UCSD-AML1 (cell line): Measurements from ENCODE around the gene PFKP.

Experiments
- DNase-seq: peaks from one replicate; lab custom pipeline; 2025; ENCODE audit not compliant: unreplicated experiment; lab: John Stamatoyannopoulos, UW

PFKP gene

DNA sequence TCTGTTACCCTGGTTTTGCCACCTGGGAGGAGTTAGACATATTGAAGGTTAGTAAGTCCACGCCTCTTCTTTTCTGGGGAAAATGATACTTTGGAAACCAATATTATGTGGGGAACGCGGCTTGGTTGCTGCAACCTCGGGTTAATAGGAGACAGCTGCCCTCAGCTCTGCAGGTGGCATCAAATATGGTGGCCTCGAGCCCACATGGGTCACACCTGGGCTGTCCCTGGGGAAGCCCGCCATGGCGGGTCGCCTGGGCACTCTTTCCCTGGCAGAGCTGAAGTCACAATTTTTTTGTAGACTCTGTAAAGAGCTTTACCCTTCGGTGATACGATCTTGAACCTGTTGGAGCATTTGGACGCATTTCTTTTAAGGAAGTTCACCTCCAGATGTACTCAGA, 2.5 kb downstream of the PFKP start:
- no peak for DNase-seq

DNA sequence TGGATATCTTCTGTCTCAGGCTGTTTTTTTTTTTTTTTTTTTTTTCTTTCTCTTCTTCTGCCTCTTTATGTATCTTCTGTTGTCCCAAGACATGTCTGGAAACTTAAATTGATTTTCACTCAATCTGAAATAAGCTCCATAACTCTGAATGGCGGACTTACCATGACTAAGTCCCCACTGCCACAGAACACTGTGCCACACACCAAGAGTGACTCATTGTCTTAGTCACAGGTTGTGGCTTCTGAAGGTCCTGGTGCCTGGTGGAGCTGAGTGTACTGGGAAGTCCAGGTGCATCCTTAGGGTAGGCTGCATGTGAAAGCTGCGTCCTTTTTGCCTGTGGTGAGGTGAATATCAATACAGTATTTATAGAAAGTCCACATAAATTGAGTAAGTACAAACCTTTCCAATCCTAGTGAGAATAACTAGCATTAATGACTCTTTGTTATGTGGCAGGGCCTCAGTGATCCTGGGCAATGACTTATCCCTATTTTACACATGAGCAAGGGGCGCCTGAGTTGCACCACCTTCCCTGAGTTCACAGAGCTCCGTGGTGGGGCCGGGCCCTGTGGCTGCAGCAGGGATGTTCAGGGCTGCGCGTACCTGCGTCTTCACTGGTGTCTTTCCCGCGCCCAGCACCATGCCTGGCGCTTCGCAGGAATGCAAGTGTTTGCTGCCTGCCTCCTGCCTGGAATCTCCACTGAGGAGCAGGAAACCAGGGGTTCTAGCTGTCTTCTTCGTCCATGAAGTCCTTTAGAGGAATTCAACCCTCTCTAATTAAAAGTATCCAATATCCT, 4.3 kb downstream of the PFKP start:
- DNase-seq = no peak

DNA sequence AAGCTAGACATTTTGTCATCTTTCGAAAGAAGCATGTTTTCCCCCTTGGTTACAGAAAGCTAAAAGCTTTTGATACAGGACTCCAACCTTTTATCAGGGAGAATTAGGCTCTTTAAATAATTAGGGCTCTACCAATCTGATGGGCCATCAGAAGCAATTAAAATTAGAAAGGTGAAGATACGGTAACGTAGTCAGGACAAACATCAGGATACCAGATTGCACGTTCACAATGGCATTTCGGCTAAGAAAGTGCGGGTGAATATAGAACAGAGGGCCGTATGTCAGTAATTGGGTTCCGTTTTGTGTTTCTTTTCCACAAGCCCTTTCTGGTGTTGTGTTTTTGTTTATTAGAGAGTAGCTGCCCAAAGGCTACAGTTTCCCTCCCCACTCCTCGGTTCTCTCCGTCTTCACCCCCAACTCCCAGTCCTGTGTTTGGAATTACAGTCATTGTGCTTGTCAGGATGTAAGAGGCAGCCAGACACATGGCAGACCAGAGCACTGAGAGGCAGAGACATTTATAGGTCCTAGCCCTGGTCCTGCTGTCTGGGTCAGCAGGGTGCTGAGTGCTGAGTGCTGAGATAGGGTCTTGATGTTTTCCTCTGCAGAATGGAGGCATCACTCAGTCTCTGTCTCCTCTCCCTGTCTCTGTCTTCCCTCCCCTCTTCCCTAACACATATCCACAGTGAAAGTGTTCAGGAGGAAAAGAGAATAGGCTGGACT, 5.5 kb downstream of the PFKP start:
- no peak for DNase-seq

DNA sequence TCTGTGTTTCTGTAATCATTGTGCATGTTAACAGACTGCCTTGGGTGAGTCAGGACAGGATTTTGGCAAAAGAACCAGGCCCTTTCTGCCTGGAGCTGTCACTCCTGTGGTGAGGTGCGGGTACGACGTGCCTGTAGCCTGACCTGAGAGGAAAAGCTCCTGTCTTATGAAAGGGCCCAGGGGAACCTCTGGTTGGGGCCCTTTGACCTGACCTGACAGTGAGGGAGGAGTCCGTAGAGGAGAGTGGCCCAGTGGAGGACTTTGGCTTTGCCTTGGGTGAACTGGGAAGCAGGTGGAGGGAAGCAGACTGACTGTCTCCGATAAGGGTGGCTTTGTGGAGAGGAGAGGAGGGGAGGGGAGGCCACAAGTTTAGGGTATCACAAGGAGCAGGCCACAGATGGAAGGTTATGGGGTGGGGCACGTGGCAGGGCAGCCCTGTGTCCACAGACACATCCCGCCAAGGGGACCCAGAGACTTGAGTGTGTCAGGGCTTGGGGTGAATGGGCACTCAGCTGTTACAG, 6.9 kb downstream of the PFKP start:
- no peak for DNase-seq

DNA sequence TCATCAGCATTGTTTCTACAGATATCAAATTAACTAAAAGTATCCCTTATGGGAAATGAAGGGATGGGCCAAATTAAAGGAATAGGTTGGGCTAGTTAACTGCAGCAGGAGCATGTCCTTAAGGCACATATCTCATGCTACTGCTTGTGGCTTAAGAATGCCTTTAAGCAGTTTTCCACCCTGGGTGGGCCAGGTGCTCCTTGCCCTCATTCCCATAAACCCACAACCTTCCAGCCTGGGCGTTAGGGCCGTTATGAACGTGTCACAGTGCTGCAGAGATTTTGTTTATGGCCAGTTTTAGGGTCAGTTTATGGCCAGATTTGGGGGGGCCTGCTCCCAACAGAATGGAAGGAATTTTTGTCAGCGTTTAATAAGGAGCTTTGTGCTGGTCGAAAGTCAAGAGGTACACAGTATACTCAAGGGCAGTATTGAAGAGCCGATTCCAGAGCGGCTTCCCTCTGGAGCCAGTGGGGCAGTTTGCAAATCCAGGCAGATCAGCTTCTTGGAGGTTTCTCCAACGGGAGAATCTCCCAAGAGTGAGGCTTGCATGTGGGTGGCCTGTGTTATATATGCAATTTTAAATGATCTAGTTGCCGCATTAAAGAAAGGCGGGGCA, 7.7 kb downstream of the PFKP start:
- no peak for DNase-seq

DNA sequence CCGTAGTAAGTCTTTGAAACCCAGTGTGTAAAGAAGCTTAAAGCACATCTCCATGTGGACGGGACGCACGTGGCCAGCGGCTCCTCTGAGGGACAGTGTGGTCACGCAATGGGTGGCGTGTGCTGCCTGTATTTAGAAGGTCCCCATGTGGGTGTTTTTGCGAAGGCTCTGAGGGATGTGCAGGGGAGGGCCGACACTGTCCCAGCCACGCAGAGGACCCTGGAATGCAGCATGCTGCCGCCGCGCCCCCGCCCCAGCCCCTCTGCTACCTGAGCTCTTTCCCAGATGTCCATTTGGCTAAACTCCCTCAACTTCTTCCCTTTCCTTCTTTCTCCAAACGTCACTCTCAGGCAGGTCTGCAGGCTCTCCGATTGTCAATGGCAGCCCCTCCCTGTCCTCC, 8.8 kb downstream of the PFKP start:
- DNase-seq = no peak

DNA sequence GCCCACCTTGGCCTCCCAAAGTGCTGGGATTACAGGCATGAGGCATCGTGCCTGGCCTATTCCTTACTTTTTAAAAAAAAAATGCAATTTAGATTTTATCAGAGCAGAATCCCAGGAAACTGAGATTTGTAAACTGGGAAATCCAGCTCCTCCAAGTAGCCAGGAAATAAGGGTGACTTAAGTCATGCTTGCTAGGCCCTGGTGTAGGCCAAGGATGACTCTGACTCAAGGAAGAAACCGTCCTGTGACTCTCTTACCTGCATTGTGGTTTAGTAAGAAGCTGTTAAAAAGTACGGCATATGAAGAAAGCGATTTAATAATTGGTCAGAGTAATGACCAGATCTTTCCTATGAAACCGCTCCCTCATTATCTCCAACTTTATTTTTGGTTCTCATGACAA, 10.2 kb downstream of the PFKP start:
- DNase-seq = no peak

- DNase-seq = no peak
Observed at GRCh38 chr10:3077940-3078630, 10.7 kb downstream of the PFKP start.

- no peak for DNase-seq
Observed at GRCh38 chr10:3081383-3081981, 14.1 kb downstream of the PFKP start.

- no peak for DNase-seq
Observed at GRCh38 chr10:3082290-3082689, 14.9 kb downstream of the PFKP start.

DNA sequence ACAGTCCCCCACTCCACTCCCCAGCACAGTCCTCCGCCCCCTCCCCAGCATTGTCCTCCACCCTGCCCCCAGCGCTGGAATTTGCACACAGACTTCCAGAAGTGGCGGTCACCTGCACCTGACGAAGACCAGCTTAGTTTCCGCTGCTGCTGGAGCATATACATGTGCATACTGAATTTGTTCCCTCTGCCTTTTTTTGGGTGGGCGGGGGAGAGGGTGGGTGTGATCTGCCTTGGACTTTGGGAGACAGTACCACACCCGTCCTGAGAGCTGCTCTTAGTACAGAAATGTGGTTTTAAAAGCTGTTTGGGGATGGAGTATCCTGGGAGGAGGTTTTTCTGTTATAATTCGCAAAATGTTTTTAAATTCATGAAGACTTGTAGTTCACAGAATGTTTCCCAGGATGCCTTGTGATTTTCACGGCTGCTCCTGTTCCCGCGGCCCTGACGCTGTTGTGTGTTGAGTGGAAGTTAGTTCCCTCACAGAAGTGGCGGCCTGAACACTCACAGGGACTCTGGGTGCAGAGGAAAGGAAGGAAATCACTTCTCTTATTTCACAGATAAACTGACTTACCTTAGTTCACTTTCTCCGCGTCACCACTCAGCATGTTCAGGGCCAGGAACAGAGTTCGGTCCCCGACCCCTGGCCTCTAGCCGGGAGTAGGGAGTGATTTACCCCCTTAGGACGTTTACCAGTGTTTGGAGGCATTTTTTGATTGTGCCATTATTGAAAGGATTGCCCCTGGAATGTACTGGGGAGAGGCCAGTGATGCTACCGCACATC, 18.6 kb downstream of the PFKP start:
- DNase-seq = no peak

GRCh38 chr10:3090388-3090787, 23.0 kb downstream of the PFKP start:
- no peak for DNase-seq

DNA sequence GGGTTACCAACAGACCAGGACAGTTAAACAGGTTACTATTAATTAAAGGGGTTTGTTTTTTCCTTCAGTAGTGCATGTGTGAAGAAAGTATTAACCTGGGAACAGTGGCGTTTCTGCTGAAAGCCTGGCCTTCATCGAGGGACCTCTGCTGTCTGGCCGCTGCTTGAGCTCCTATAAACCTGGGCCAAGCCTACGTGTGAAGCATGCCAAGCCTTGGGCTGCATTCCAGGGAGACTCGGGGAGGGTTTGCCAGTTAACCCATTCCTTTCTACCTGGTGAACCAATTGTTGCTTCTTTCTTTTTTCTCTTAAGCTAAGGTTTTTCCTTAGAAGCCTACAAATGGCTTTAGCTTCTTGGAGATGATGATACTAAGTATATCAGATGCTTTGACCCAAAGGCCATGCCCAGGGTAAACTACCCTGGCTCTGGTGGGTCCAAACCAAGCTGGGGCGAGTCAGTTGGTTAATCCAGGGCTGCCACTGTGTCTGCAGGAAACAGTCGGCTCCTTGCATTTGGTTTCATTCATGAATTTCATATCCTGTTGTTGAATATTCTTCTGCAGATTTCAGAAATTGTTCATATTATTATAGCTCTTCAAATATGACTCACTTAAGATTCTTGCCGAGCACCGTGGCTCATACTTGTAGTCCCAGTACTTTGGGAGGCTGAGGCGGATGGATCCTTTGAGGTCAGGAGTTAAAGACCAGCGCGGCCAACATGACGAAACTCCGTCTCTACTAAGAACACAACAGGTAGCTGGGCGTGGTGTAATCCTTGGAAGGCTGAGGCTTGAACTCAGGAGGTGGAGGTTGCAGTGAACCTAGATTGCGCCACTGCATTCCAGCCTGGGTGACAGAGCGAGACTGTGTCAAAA, 23.8 kb downstream of the PFKP start:
- no peak for DNase-seq

- DNase-seq = no peak
Observed at GRCh38 chr10:3091921-3092320, 24.6 kb downstream of the PFKP start.

DNA sequence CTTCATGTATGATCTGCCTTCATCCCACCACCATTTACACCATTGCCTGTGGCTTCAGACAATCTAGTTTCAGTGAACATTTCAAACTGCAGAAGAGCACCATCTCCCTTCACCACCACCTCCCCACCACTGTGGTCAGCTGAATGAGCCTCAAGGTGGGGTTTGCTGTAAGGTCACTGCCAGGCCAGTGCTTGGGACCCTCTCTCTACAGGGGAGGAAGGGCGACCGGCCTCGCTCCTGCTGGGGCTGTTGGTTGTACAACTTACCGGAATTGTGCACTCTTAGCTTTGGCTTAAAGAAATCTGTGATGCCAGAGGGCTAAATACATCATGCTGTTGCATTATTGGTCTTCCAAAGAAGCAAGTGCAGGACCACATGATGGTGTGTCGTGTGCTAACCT, 26.6 kb downstream of the PFKP start:
- DNase-seq = no peak

DNA sequence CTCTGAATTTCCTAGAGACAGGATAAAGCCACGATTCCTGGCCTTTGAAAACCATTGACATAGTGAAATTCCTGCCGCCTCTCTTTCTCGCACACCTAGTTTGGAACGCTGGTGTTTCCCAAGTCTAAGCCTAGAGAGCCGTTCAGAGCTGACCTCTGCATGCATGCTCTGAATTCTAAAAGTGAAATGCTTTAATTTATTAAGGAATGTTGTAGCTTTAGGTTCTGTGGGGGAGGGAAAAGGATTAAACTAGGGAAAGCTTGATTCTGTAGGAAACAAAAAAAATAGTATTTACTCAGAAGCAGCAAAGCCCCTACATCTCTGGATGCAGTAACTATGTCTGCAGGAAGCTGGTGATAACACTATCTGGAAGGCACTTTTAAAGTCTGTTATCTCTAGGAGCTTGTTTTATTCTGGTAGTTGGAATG, 27.3 kb downstream of the PFKP start:
- no peak for DNase-seq

GRCh38 chr10:3095373-3096139, 28.2 kb downstream of the PFKP start:
- DNase-seq = peak; percentile 41

DNA sequence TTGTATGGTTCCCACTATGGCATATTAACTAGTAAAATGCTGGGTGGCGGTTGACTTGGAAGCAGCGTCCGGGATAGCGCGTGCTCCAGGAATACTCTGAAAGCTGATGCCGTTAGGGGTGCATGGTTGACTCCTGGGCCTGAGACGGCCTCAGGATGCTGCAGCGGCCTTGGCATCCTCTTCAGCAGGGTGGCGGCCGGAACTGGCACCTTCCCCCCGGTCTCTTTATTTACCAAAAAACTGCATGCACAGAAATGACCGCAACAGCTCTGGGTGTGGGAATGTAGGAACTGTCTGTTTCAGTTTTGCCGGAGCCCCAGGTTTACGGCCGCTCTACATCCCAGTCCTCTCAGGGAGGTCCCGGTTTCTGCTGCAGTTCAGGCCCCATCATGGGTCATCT, 28.8 kb downstream of the PFKP start:
- DNase-seq = no peak
